Fibroblast of pulmonary artery (primary cell): ENCODE measurements around the gene RINL.

Experiments used
- DNase-seq: peaks from one replicate; pipeline ENCODE4 v3.0.0-alpha.2; 2010; ENCODE audit warnings: low read depth
- H3K4me3 ChIP-seq: replicated peaks from 2 replicates; pipeline ENCODE4 v1.5.1; 2011; ENCODE audit warnings: low read depth, mild to moderate bottlenecking, control low read depth, low read length, moderate library complexity
- CTCF ChIP-seq: IDR thresholded peaks from 2 replicates; pipeline ENCODE4 v1.5.1; 2011; ENCODE audit warnings: mild to moderate bottlenecking, control low read depth, low read length, inconsistent platforms; ENCODE audit errors: missing control alignments

The RINL gene

GRCh38 chr19:38840583-38840968 lies 37.5 kb downstream of the RINL start:
- TF ChIP-seq CTCF: no peak
- H3K4me3 ChIP-seq: no peak overlapping the region
- DNase-seq: no peak

GRCh38 chr19:38839816-38840582 lies 38.1 kb downstream of the RINL start:
- H3K4me3 ChIP-seq: no peak overlapping the region
- no peak for TF ChIP-seq CTCF
- no peak for DNase-seq

GRCh38 chr19:38838986-38839761 lies 38.9 kb downstream of the RINL start:
- TF ChIP-seq CTCF: no peak
- DNase-seq: no peak
- H3K4me3 ChIP-seq: no peak overlapping the region

- no peak for TF ChIP-seq CTCF
- no peak overlapping the region for H3K4me3 ChIP-seq
- no peak for DNase-seq
These were observed 39.7 kb downstream of the RINL start for GRCh38 chr19:38838208-38838985.

- TF ChIP-seq CTCF: no peak
- no peak overlapping the region for H3K4me3 ChIP-seq
These were observed 40.4 kb downstream of the RINL start for GRCh38 chr19:38837656-38838121.

GRCh38 chr19:38836983-38837626 lies 41.0 kb downstream of the RINL start:
- TF ChIP-seq CTCF: no peak
- DNase-seq: no peak

More at GRCh38 chr19:38837656-38838121, 40.4 kb downstream of the RINL start:
- DNase-seq: no peak

More at GRCh38 chr19:38836983-38837626, 41.0 kb downstream of the RINL start:
- no peak overlapping the region for H3K4me3 ChIP-seq
